Kidney (tissue), 14 donors: ENCODE data around the gene MAD2L2. TPM values are rescaled to one million over a fixed set of nuclear protein-coding genes. Genes with fewer than 3 reads are reported as not detected.

Experiments
- DNase-seq, 5 donors: peaks; one replicate each; pipeline ENCODE4 v3.0.0-alpha.2; 2013 to 2020
- FAIRE-seq: peaks from 2 replicates; lab custom pipeline; 2012; peaks lifted over from hg19 to GRCh38; lab: Jason Lieb, UNC
- H3K27ac ChIP-seq, 2 donors: one replicate each; pipeline ENCODE4 v1.7.0; 2013; ENCODE audit warnings: low read depth in 2 of 2, low read length in 2 of 2, inconsistent platforms in 1 of 2
- H3K27me3 ChIP-seq: one replicate; pipeline ENCODE4 v1.7.1; 2013; ENCODE audit warnings: low read length, inconsistent platforms; ENCODE audit not compliant: control insufficient read depth, insufficient read depth
- H3K36me3 ChIP-seq, 3 donors: one replicate each; pipeline versions ENCODE4 v1.7.0 to v1.7.1; 2013; ENCODE audit warnings: low read length in 3 of 3, control low read depth in 1 of 3, inconsistent platforms in 1 of 3; ENCODE audit not compliant: insufficient read depth in 3 of 3, control insufficient read depth in 2 of 3
- H3K4me1 ChIP-seq, 3 donors: one replicate each; pipeline versions ENCODE4 v1.7.0 to v1.7.1; 2013; ENCODE audit warnings: low read length in 3 of 3, inconsistent platforms in 1 of 3, low read depth in 1 of 3; ENCODE audit not compliant: control insufficient read depth in 2 of 3, insufficient read depth in 2 of 3
- H3K4me3 ChIP-seq, 3 donors: one replicate each; pipeline versions ENCODE4 v1.7.0 to v1.8.1; 2013; ENCODE audit warnings: low read length in 3 of 3, control low read depth in 1 of 3, inconsistent platforms in 1 of 3
- H3K9ac ChIP-seq, 3 donors: one replicate each; pipeline versions ENCODE4 v1.7.0 to v1.7.1; 2013; ENCODE audit warnings: low read length in 3 of 3, control low read depth in 1 of 3, inconsistent platforms in 1 of 3
- H3K9me3 ChIP-seq, 3 donors: one replicate each; pipeline versions ENCODE4 v1.7.0 to v1.7.1; 2013; ENCODE audit warnings: low read length in 3 of 3, control low read depth in 1 of 3, inconsistent platforms in 1 of 3; ENCODE audit not compliant: control insufficient read depth in 2 of 3, insufficient read depth in 1 of 3
- intact Hi-C: fragments of 100-400 bp; cut with DNase I; formaldehyde crosslinking; loops from one replicate; pipeline ENCODE4 v1.11.1; 2022
- polyA plus RNA-seq: library from polyadenylated mRNA; stranded (reverse); fragments of 350-450 nt; fragmentation: Illumina TruSeq; extraction: RNeasy Lipid Tissue Mini Kit (QIAGEN cat#74804); gene quantifications from one replicate; pipeline ENCODE4 v1.2.3, GENCODE V29; 2014; ENCODE audit warnings: low read depth, low replicate concordance; ENCODE audit not compliant: insufficient read depth
- total RNA-seq: library from RNA; stranded (reverse); fragmentation: NEBNext Ultra II Directional; extraction: Animal tissue kit (Norgen Biotek cat#: 25700); gene quantifications from one replicate; pipeline ENCODE4 v1.2.1, GENCODE V29; 2021
- TF ChIP-seq, protein P1 (sequence below): IDR thresholded peaks from 3 replicates; pipeline ENCODE4 v1.5.1; 2012; ENCODE audit warnings: mild to moderate bottlenecking, moderate library complexity, borderline replicate concordance; ENCODE audit not compliant: insufficient read depth; ENCODE audit errors: extremely low read depth
- donor health status: control.
- donor health status: control.
- donor health status: control.
- donor health status: control.
- donor health status: control.
- donor health status: DM: yes; HTN: yes; CAD: no.
- donor health status: Normal renal cell carcinoma (clear cell type).

The MAD2L2 gene
- total and polyA plus RNA-seq, 2 donors from 2014 or later: 36.8 to 51.7 TPM

DNA sequence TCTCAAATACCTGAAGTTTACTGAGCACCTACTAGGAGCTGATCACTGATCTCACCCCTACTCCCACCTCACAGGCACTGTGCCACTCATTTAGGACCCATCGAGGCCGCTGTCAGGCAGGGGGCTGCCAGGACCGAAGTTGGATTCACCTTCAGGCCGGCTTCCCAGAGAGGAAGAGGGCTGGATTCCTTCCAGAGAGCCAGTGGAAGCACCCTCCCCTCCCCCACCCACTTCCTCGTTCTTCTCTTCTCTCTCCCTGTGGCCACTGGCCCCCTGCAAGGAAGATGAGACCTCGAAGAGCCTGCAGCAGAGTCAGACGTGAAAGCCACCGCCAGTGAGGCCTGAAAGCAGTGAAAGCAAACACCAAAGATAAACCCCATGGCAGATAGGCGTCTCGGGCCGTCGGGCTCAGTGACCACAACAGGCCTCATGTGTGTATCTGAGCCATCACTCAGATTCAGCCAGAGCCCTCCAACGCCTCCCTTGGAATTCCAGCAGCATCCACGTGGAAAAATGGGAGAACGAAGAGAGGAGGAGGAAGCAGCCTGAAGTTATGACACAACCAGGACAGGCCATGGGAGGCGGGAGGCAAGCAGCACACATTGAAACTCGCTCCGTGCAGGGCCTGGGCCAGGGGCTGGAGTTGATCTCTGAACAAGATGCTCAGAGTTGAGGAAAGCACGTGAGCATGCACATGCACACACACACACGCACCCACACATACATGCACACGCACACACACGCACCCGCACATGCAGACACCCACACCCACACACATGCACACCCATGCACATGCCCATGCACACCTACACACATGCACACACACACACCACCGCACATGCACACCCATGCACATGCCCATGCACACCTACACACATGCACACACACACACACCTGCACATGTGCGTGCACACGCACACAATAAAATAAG, 48.8 kb upstream of the MAD2L2 start:
- no peak overlapping the region for H3K4me3 ChIP-seq
- H3K27me3 ChIP-seq: no peaks in the 10 kb centered on the region
- TF ChIP-seq, protein P1, sequence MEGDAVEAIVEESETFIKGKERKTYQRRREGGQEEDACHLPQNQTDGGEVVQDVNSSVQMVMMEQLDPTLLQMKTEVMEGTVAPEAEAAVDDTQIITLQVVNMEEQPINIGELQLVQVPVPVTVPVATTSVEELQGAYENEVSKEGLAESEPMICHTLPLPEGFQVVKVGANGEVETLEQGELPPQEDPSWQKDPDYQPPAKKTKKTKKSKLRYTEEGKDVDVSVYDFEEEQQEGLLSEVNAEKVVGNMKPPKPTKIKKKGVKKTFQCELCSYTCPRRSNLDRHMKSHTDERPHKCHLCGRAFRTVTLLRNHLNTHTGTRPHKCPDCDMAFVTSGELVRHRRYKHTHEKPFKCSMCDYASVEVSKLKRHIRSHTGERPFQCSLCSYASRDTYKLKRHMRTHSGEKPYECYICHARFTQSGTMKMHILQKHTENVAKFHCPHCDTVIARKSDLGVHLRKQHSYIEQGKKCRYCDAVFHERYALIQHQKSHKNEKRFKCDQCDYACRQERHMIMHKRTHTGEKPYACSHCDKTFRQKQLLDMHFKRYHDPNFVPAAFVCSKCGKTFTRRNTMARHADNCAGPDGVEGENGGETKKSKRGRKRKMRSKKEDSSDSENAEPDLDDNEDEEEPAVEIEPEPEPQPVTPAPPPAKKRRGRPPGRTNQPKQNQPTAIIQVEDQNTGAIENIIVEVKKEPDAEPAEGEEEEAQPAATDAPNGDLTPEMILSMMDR: no peak
- no peaks in the 10 kb centered on the region for H3K36me3 ChIP-seq
- DNase-seq (peak in 4 of 5 donors; percentile 81 to 87 (median 84)), FAIRE-seq (no peak)
- H3K27ac ChIP-seq: no peak overlapping the region
- no peak overlapping the region for H3K9ac ChIP-seq
- no peaks in the 10 kb centered on the region for H3K9me3 ChIP-seq
- peaks cover 0 to 11% (median 2%) of the 10 kb centered on the region in 3 donors for H3K4me1 ChIP-seq
- intact Hi-C loops: no loop called here

DNA sequence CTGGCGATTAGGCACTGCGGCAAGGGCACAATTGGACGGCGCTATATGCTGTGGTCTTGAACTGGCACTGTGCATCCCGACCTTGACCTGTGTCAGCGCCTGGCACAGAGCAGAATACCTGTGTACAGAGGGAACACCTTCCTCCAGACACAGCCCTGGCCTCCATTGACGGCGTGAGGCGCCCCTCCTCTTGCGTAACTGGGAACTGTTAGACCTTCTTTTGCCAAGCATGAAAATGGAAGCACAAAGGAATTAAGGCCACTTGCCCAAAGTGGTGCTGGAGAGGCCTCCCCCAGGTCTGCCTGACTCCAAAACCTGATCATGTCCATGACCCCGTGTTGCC, 48.2 kb upstream of the MAD2L2 start:
- TF ChIP-seq, protein P1: no peak
- no peaks in the 10 kb centered on the region for H3K9me3 ChIP-seq
- intact Hi-C loops: no loop called here
- no peak for FAIRE-seq
- peaks cover 0 to 11% (median 2%) of the 10 kb centered on the region in 3 donors for H3K4me1 ChIP-seq
- H3K36me3 ChIP-seq: no peaks in the 10 kb centered on the region
- no peak overlapping the region for H3K9ac ChIP-seq
- H3K27me3 ChIP-seq: no peaks in the 10 kb centered on the region
- DNase-seq: no peak
- no peak overlapping the region for H3K4me3 ChIP-seq
- no peak overlapping the region for H3K27ac ChIP-seq

DNA sequence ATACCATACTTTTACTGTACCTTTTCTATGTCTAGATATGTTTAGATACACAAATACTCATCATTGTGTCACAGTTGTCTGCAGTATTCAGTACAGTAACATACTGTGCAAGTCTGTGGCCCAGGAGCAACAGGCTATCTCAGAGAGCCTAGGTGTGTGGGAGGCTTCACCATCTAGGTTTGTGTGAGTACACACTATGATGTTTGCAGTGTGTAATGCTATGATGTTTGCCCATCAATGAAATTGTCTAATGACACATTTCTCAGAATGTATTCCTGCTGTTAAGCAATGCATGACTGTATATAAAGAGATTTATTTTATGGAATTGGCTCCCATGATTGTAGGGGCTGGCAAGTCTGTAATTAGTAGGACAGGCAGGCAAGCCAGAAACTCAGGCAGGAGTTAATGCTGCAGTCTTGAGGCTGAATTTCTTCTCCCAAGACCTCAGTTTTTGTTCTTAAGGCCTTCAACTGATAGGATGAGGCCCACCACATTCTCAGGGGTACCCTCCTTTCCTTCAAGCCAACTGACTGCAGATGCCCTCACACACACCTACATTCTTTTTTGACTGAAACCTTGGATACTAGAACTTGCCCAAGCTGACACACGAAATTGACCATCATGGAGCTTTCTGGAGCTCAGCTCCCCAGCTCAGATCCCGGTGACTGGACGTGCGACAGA, 47.3 kb upstream of the MAD2L2 start:
- H3K36me3 ChIP-seq: no peaks in the 10 kb centered on the region
- no peak overlapping the region for H3K9ac ChIP-seq
- peaks cover 0 to 11% (median 2%) of the 10 kb centered on the region in 3 donors for H3K4me1 ChIP-seq
- DNase-seq: no peak
- no peaks in the 10 kb centered on the region for H3K9me3 ChIP-seq
- TF ChIP-seq, protein P1: no peak
- no peak overlapping the region for H3K27ac ChIP-seq
- H3K27me3 ChIP-seq: no peaks in the 10 kb centered on the region
- intact Hi-C loops: no loop called here
- no peak overlapping the region for H3K4me3 ChIP-seq
- no peak for FAIRE-seq
